ENCODE measurements around the gene SLC9A2.
A peak's percentile ranks its signal among the peaks of the same experiment; 100 is the strongest.

SLC9A2 gene

GRCh38 chr2:102618452-102619413 is 620 bp upstream of the SLC9A2 start:
- peak; percentile 27 for DNase-seq

GRCh38 chr2:102620332-102620731 is 979 bp downstream of the SLC9A2 start:
- no peak for DNase-seq

- DNase-seq: no peak
These were observed 2.3 kb downstream of the SLC9A2 start for GRCh38 chr2:102621630-102622029.

GRCh38 chr2:102622646-102623045 is 3.3 kb downstream of the SLC9A2 start:
- no peak for DNase-seq

- no peak for DNase-seq
These were observed 11.1 kb downstream of the SLC9A2 start for GRCh38 chr2:102630458-102630857.

GRCh38 chr2:102632380-102633175 is 13.2 kb downstream of the SLC9A2 start:
- no peak for DNase-seq

GRCh38 chr2:102634831-102635241 is 15.5 kb downstream of the SLC9A2 start:
- no peak for DNase-seq

- DNase-seq: no peak
These were observed 16.0 kb downstream of the SLC9A2 start for GRCh38 chr2:102635317-102635716.

GRCh38 chr2:102636283-102636907 is 17.0 kb downstream of the SLC9A2 start:
- DNase-seq: no peak

GRCh38 chr2:102637358-102637757 is 18.0 kb downstream of the SLC9A2 start:
- DNase-seq: no peak

GRCh38 chr2:102639429-102639828 is 20.1 kb downstream of the SLC9A2 start:
- no peak for DNase-seq

GRCh38 chr2:102652126-102652525 is 32.8 kb downstream of the SLC9A2 start:
- no peak for DNase-seq

- DNase-seq: no peak
These were observed 38.4 kb downstream of the SLC9A2 start for GRCh38 chr2:102657770-102658169.

- DNase-seq: no peak
These were observed 40.7 kb downstream of the SLC9A2 start for GRCh38 chr2:102660070-102660469.

- no peak for DNase-seq
These were observed 41.2 kb downstream of the SLC9A2 start for GRCh38 chr2:102660574-102660973.

- DNase-seq: no peak
These were observed 42.5 kb downstream of the SLC9A2 start for GRCh38 chr2:102661846-102662245.

GRCh38 chr2:102662833-102663232 is 43.5 kb downstream of the SLC9A2 start:
- no peak for DNase-seq

GRCh38 chr2:102663381-102663780 is 44.0 kb downstream of the SLC9A2 start:
- DNase-seq: no peak

GRCh38 chr2:102664471-102664909 is 45.1 kb downstream of the SLC9A2 start:
- peak; percentile 35 for DNase-seq

GRCh38 chr2:102667072-102667471 is 47.7 kb downstream of the SLC9A2 start:
- no peak for DNase-seq

GRCh38 chr2:102668171-102668570 is 48.8 kb downstream of the SLC9A2 start:
- DNase-seq: no peak

GRCh38 chr2:102669401-102669800 is 50.0 kb downstream of the SLC9A2 start:
- DNase-seq: no peak

GRCh38 chr2:102672107-102672776 is 52.9 kb downstream of the SLC9A2 start:
- DNase-seq: no peak
